ENCODE data around the gene THADA. TPM values are rescaled to one million over a fixed set of nuclear protein-coding genes. Genes with fewer than 3 reads are reported as not detected.

The THADA gene
- total and polyA plus RNA-seq, 7 donors = 4.4 to 35.2 (median 20.2) TPM

GRCh38 chr2:43482961-43483360, 112.9 kb downstream of the THADA start:
- Histone ChIP-seq H3K27ac (peak overlapping the region; percentile 68 to 80 (median 76)), H3K4me3 (no peak overlapping the region), H3K27me3 (no peaks in the 10 kb centered on the region), H3K9me3 (no peaks in the 10 kb centered on the region), H3K36me3 (no peaks in the 10 kb centered on the region), H3K4me1 (peaks cover 0 to 51% (median 35%) of the 10 kb centered on the region in 4 donors)
- TF ChIP-seq EP300 (IDR thresholded peaks at IDR 0.05) (peak in 2 of 4 donors; percentile 10 to 28), POLR2AphosphoS5 (IDR thresholded peaks at IDR 0.05) (peak; percentile 35 to 66 (median 50)), POLR2A (IDR thresholded peaks at IDR 0.05) (no peak)
- TF ChIP-seq, protein P1, sequence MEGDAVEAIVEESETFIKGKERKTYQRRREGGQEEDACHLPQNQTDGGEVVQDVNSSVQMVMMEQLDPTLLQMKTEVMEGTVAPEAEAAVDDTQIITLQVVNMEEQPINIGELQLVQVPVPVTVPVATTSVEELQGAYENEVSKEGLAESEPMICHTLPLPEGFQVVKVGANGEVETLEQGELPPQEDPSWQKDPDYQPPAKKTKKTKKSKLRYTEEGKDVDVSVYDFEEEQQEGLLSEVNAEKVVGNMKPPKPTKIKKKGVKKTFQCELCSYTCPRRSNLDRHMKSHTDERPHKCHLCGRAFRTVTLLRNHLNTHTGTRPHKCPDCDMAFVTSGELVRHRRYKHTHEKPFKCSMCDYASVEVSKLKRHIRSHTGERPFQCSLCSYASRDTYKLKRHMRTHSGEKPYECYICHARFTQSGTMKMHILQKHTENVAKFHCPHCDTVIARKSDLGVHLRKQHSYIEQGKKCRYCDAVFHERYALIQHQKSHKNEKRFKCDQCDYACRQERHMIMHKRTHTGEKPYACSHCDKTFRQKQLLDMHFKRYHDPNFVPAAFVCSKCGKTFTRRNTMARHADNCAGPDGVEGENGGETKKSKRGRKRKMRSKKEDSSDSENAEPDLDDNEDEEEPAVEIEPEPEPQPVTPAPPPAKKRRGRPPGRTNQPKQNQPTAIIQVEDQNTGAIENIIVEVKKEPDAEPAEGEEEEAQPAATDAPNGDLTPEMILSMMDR (IDR thresholded peaks at IDR 0.05) = no peak
- DNase-seq = peak; percentile 78
- intact Hi-C loops (cut with DNase I) = loop anchor here (5.0 kb wide), 3 partner anchors 136 to 461 kb away; no protein-coding TSS in a partner anchor
- 5 to 29% methylated on average over 4 of the region's 4 CpGs for WGBS, 2 donors

DNA sequence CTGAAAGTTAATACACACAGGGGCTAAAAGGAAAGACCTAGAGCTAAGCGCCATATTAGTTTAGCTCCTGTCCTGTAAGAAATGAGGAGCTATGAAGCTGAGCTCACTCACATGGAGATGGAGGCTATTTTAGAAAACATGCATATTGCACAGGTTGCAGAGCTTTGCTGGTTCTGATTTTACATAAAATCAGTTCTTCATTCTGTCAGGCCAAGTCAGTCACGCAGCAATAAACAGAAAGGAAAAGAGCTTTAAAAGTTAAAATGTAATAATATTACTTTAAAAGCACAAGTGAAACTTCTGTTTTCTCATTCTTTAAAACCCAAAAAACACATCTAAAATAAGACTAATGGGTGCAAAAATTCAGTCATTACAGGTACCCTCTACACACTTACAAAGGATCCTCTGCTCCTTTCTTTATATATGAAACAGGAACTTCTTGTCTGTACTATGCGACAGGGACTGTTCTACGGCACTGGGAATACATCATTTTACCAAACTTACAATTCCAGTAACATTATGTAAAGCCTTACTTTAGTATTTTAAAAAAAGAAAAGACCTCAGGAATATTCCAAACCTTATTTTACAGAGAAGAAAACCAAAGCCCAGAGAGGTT, 113.8 kb downstream of the THADA start:
- WGBS, 2 donors = 83 to 94% methylated on average over 4 of the region's 4 CpGs
- intact Hi-C loops (cut with DNase I) = loop anchor here (5.0 kb wide), 3 partner anchors 135 to 460 kb away; no protein-coding TSS in a partner anchor
- H3K4me1 ChIP-seq = peaks cover 0 to 61% (median 38%) of the 10 kb centered on the region in 4 donors

GRCh38 chr2:43480874-43481273, 115.0 kb downstream of the THADA start:
- Histone ChIP-seq H3K4me3 (no peak overlapping the region), H3K36me3 (no peaks in the 10 kb centered on the region), H3K9me3 (no peaks in the 10 kb centered on the region), H3K27ac (peak overlapping the region in 3 of 4 donors; percentile 73 to 80 (median 79)), H3K27me3 (no peaks in the 10 kb centered on the region), H3K4me1 (peaks cover 0 to 72% (median 35%) of the 10 kb centered on the region in 4 donors)
- 91 to 92% methylated on average over 3 of the region's 3 CpGs for WGBS, 2 donors
- DNase-seq = no peak
- intact Hi-C loops (cut with DNase I) = loop anchor here (5.0 kb wide), 3 partner anchors 134 to 459 kb away; no protein-coding TSS in a partner anchor
- TF ChIP-seq, protein P1 (IDR thresholded peaks at IDR 0.05) = no peak
- TF ChIP-seq EP300 (IDR thresholded peaks at IDR 0.05) (no peak), POLR2A (IDR thresholded peaks at IDR 0.05) (no peak)

More for the DNA sequence above, 113.8 kb downstream of the THADA start:
- no peaks in the 10 kb centered on the region for H3K9me3 ChIP-seq
- H3K36me3 ChIP-seq = no peaks in the 10 kb centered on the region
- H3K27ac ChIP-seq = peak overlapping the region; percentile 68 to 80 (median 76)
- no peaks in the 10 kb centered on the region for H3K27me3 ChIP-seq
- no peak overlapping the region for H3K4me3 ChIP-seq
- DNase-seq = no peak
- TF ChIP-seq, protein P1 (IDR thresholded peaks at IDR 0.05) = no peak
- TF ChIP-seq POLR2A (IDR thresholded peaks at IDR 0.05) = no peak
- TF ChIP-seq EP300 (IDR thresholded peaks at IDR 0.05) = no peak
- TF ChIP-seq POLR2AphosphoS5 (IDR thresholded peaks at IDR 0.05) = no peak

- WGBS, 2 donors = 62 to 66% methylated on average over 3 of the region's 3 CpGs
- H3K4me1 ChIP-seq = peaks cover 0 to 76% (median 36%) of the 10 kb centered on the region in 4 donors
- H3K27ac ChIP-seq = peak overlapping the region in 2 of 4 donors; percentile 13 to 56
- no peak overlapping the region for H3K4me3 ChIP-seq
- intact Hi-C loops (cut with DNase I) = no loop called here
- DNase-seq = no peak
- H3K36me3 ChIP-seq = no peaks in the 10 kb centered on the region
- TF ChIP-seq POLR2A (IDR thresholded peaks at IDR 0.05) (no peak), EP300 (IDR thresholded peaks at IDR 0.05) (no peak), POLR2AphosphoS5 (IDR thresholded peaks at IDR 0.05) (no peak)
- TF ChIP-seq, protein P1 (IDR thresholded peaks at IDR 0.05) = no peak
- H3K9me3 ChIP-seq = no peaks in the 10 kb centered on the region
- no peaks in the 10 kb centered on the region for H3K27me3 ChIP-seq
Measured at GRCh38 chr2:43478412-43479086, 117.3 kb downstream of the THADA start.
